Stomach (tissue), 9 donors: ENCODE results near the gene GFER. TPM values are rescaled to one million over a fixed set of nuclear protein-coding genes. Genes with fewer than 3 reads are reported as not detected.
A peak's percentile ranks its signal among the peaks of the same experiment; 100 is the strongest.

Source experiments
- DNase-seq, 2 donors: peaks; one replicate each; pipeline versions ENCODE4 v3.0.0 to v3.0.0-alpha.2; 2013 to 2019
- H3K27ac ChIP-seq, 5 donors: fragments of 200-600 bp in 4 of 5; sonication (generic) in 4 of 5; one replicate each; pipeline ENCODE4 v1.5.1; 2013 to 2019; ENCODE audit warnings: mild to moderate bottlenecking in 1 of 5, moderate library complexity in 1 of 5
- H3K27me3 ChIP-seq, 3 donors: fragments of 200-600 bp; sonication (generic); one replicate each; pipeline ENCODE4 v1.5.1; 2017 to 2019; ENCODE audit warnings: mixed run types in 1 of 3
- H3K36me3 ChIP-seq, 4 donors: fragments of 200-600 bp; sonication (generic); 1 replicate in 3 of 4; 2 replicates in 1 of 4; pipeline ENCODE4 v1.5.1; 2016 to 2019
- H3K4me1 ChIP-seq, 4 donors: fragments of 200-600 bp; sonication (generic); one replicate each; pipeline ENCODE4 v1.5.1; 2016 to 2019
- H3K4me3 ChIP-seq, 4 donors: fragments of 200-600 bp; sonication (generic) in 3 of 4; one replicate each; pipeline ENCODE4 v1.5.1; 2016 to 2019; ENCODE audit warnings: mild to moderate bottlenecking in 1 of 4
- H3K9me3 ChIP-seq, 4 donors: fragments of 200-600 bp; sonication (generic); one replicate each; pipeline ENCODE4 v1.5.1; 2016 to 2019
- CTCF ChIP-seq, 7 experiments: fragments of 450-650 bp in 4 of 7; fragments of 200-600 bp in 3 of 7; sonication (generic) in 3 of 7; IDR thresholded peaks; one replicate each; pipeline ENCODE4 v1.5.1; 2016 to 2019; ENCODE audit warnings: antibody characterized with exemption in 7 of 7, control low read depth in 2 of 7, mild to moderate bottlenecking in 1 of 7
- EP300 ChIP-seq: sonication (generic); formaldehyde crosslinking; IDR thresholded peaks from one replicate; pipeline ENCODE4 v1.6.1; 2017; ENCODE audit warnings: antibody characterized with exemption
- POLR2A ChIP-seq, 4 donors: fragments of 450-650 bp; IDR thresholded peaks; one replicate each; pipeline ENCODE4 v1.6.1; 2016; ENCODE audit warnings: antibody characterized with exemption in 4 of 4, control low read depth in 2 of 4, mild to moderate bottlenecking in 1 of 4, moderate library complexity in 1 of 4
- POLR2AphosphoS5 ChIP-seq, 3 donors: sonication (generic); formaldehyde crosslinking; IDR thresholded peaks; one replicate each; pipeline ENCODE4 v1.6.1; 2016; ENCODE audit warnings: antibody characterized with exemption in 3 of 3
- WGBS, 5 donors: extraction: QIAGEN DNeasy Blood & Tissue Kit in 3 of 5; methylation state at CpG; one replicate each; pipeline versions ENCODE4 v1.1.5 to v1.1.7; 2013 to 2018; 5-methylcytosine and 5-hydroxymethylcytosine counted together
- intact Hi-C: fragments of 100-400 bp; cut with DNase I; formaldehyde crosslinking; loops from one replicate; pipeline ENCODE4 v1.15.1; 2023; ENCODE audit warnings: low total_unique reads
- polyA plus RNA-seq, 3 donors: library from polyadenylated mRNA; stranded (reverse); fragments of 200-250 nt; gene quantifications; one replicate each; pipeline ENCODE4 v1.2.3, GENCODE V29; 2013
- total RNA-seq, 5 donors: library from RNA; depleted of rRNA; stranded (reverse); fragments of >200 nt; gene quantifications; one replicate each; pipeline versions ENCODE4 v1.1.0 to v1.2.3, GENCODE V29; 2014 to 2016
- donor health status: healthy with polysubstance abuse.
- donor health status: Bipolar disorder and iron deficiency.
- donor health status: healthy.

The GFER gene
- total and polyA plus RNA-seq, 8 donors, result 3.1 to 313 (median 33.6) TPM

DNA sequence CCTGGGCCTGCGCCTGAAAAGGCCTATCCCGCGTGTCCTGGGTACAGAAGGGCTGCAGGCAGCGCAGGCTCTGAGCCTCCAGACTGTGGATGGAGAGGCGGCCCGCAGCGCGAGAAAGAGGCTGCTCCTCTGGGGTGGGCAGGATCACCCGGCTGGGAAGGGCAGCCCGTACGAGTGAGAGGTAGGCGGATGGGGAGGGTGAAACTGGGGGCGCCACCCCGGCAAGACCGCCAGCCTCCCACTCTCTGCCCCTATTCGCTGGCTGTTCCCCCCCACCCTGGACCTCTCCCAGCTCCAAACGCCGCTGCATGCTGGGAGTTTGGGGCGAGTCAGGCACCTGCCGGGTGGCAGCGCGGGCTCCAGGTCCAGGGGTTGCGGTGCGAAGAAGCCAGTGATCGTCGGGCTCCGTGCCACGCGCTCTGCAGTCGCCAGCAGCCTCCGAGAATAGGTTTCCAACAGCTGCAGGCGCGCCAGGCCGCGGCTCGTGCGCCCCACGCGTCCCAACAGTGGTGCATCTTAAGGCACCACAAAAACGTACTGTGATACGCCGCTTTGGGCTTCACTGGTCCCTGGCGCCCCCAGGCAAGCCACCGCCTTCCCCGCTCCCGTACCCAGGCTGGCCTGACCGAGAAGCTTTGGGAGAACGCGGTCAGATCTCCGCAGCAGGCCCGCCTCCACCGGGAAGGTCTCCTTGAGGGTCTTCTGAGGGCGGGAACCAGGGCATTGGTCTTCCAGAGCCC, 3.8 kb upstream of the GFER start:
- Histone ChIP-seq H3K9me3 (no peaks in the 10 kb centered on the region), H3K27me3 (peaks cover 4 to 82% (median 36%) of the 10 kb centered on the region in 3 donors), H3K4me1 (peaks cover 30 to 70% (median 57%) of the 10 kb centered on the region in 4 donors), H3K27ac (peak overlapping the region; percentile 72 to 83 (median 76)), H3K36me3 (peaks cover 31 to 38% (median 38%) of the 10 kb centered on the region in 4 donors), H3K4me3 (peak overlapping the region in 2 of 4 donors; percentile 41 to 51)
- TF ChIP-seq CTCF (IDR thresholded peaks at IDR 0.05), result no peak
- no peak for TF ChIP-seq POLR2AphosphoS5 (IDR thresholded peaks at IDR 0.05)
- TF ChIP-seq EP300, result no peak
- intact Hi-C loops, result no loop called here
- DNase-seq, result peak; percentile 44 to 67
- WGBS, 5 donors, result 3 to 10% (median 4%) methylated on average over 21 to 53 of the region's 53 CpGs

DNA sequence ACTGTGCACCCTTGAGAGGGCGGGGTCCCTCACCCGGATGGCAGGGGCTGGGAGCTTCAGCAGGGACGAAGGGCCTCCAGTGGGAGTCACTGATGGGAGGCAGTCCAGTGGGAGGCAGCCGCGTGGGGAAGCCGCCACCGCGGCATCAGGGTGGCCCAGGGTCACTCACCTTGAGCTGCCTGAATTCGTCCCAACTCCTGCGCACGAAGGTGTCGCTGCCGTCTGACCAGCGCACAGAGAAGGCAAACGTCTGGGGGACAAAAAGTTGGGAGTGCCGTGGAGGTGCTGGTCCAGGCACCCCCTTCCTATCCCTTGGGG, 3.3 kb upstream of the GFER start:
- Histone ChIP-seq H3K4me3 (no peak overlapping the region), H3K9me3 (no peaks in the 10 kb centered on the region), H3K4me1 (peaks cover 32 to 75% (median 62%) of the 10 kb centered on the region in 4 donors), H3K27me3 (peaks cover 4 to 77% (median 36%) of the 10 kb centered on the region in 3 donors), H3K36me3 (peaks cover 29 to 38% (median 36%) of the 10 kb centered on the region in 4 donors), H3K27ac (no peak overlapping the region)
- DNase-seq, result no peak
- TF ChIP-seq EP300, result no peak
- no peak for TF ChIP-seq CTCF (IDR thresholded peaks at IDR 0.05)
- TF ChIP-seq POLR2A (IDR thresholded peaks at IDR 0.05), result no peak
- no peak for TF ChIP-seq POLR2AphosphoS5 (IDR thresholded peaks at IDR 0.05)
- WGBS, 5 donors, result 15 to 24% (median 21%) methylated on average over 11 to 16 of the region's 16 CpGs
- intact Hi-C loops, result no loop called here

DNA sequence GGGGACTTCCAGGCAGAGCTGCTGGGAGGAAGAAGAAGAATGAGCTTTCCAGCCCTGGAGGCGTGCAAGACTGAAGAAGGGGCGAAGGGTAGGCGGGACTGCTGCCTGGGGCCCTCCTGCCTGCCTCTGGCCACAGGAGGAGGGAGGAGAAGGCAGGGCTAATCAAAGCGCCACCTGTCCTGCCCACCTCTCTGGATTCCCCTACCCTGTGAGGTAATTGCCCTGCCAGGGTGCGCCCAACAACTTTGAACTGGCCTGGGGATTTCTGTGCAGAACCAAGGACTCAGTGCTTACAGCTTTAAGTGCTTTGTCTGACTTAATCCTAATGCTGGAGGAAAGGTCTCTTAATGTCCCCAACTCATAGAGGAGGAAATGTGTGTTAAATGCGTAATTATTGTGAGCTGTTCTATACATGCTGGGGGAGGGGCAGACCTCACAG, 2.6 kb upstream of the GFER start, which contains the start of gene NOXO1:
TSS of gene NOXO1 (minus strand) at position 72 of the 439 bp plus-strand sequence. CDS start 290 bp downstream, outside the sequence.
- peak within 1 kb of the TSS in 1 of 4 donors; percentile 51 for H3K4me3 ChIP-seq
- H3K27me3 ChIP-seq, result peaks cover 4 to 71% (median 36%) of the 10 kb centered on the region in 3 donors
- 22 to 41% (median 28%) methylated on average over 6 of the region's 6 CpGs for WGBS, 5 donors
- H3K4me1 ChIP-seq, result peaks cover 32 to 79% (median 65%) of the 10 kb centered on the region in 4 donors
- intact Hi-C loops, result no loop called here
- peaks cover 29 to 38% (median 36%) of the 10 kb centered on the region in 4 donors for H3K36me3 ChIP-seq
- peak in 1 of 2 donors; percentile 64 for DNase-seq
- no peaks in the 10 kb centered on the region for H3K9me3 ChIP-seq
- TF ChIP-seq POLR2AphosphoS5 (IDR thresholded peaks at IDR 0.05), result no peak
- TF ChIP-seq POLR2A (IDR thresholded peaks at IDR 0.05), result no peak
- no peak for TF ChIP-seq EP300
- no peak for TF ChIP-seq CTCF (IDR thresholded peaks at IDR 0.05)
- peak within 1 kb of the TSS in 2 of 5 donors; percentile 5 to 9 for H3K27ac ChIP-seq

- Histone ChIP-seq H3K27me3 (peaks cover 4 to 65% (median 36%) of the 10 kb centered on the region in 3 donors), H3K4me1 (peaks cover 32 to 79% (median 65%) of the 10 kb centered on the region in 4 donors)
- WGBS, 5 donors, result 32 to 62% (median 39%) methylated on average over 4 to 5 of the region's 5 CpGs
These were observed 2.0 kb upstream of the GFER start for GRCh38 chr16:1982013-1982433.

More at GRCh38 chr16:1982013-1982433, 2.0 kb upstream of the GFER start:
- no peak for TF ChIP-seq POLR2A (IDR thresholded peaks at IDR 0.05)
- no peak for TF ChIP-seq EP300
- TF ChIP-seq CTCF (IDR thresholded peaks at IDR 0.05), result no peak
- peak in 1 of 3 donors; percentile 15 for TF ChIP-seq POLR2AphosphoS5 (IDR thresholded peaks at IDR 0.05)
- peak in 1 of 2 donors; percentile 65 for DNase-seq
- H3K27ac ChIP-seq, result peak overlapping the region in 2 of 5 donors; percentile 5 to 9
- H3K9me3 ChIP-seq, result no peaks in the 10 kb centered on the region
- H3K4me3 ChIP-seq, result no peak overlapping the region
- intact Hi-C loops, result no loop called here
- H3K36me3 ChIP-seq, result peaks cover 27 to 38% (median 36%) of the 10 kb centered on the region in 4 donors
